WERI-Rb-1 (cell line): ENCODE measurements around the gene PRC1.
A peak's percentile ranks its signal among the peaks of the same experiment; 100 is the strongest.

ENCODE experiments used
- DNase-seq: peaks from one replicate; pipeline ENCODE4 v3.0.0-alpha.2; 2020
- H3K27ac ChIP-seq: fragments of 250-450 bp; sonication (Bioruptor Pico); 2 replicates; pipeline ENCODE4 v1.5.1; 2020; ENCODE audit warnings: mild to moderate bottlenecking, moderate library complexity
- H3K27me3 ChIP-seq: fragments of 250-450 bp; sonication (Bioruptor Pico); 2 replicates; pipeline ENCODE4 v1.5.1; 2021; ENCODE audit warnings: mild to moderate bottlenecking, low read depth, moderate library complexity; ENCODE audit not compliant: insufficient read depth, severe bottlenecking
- H3K36me3 ChIP-seq: fragments of 250-450 bp; sonication (Bioruptor Pico); 2 replicates; pipeline ENCODE4 v1.5.1; 2020; ENCODE audit warnings: mild to moderate bottlenecking, moderate library complexity
- H3K4me3 ChIP-seq: 2 replicates; pipeline ENCODE4 v1.5.1; 2011; ENCODE audit warnings: low read depth, mild to moderate bottlenecking, control low read depth, low read length
- H3K9me3 ChIP-seq: fragments of 250-450 bp; sonication (Bioruptor Pico); 2 replicates; pipeline ENCODE4 v1.5.1; 2021; ENCODE audit warnings: mild to moderate bottlenecking, moderate library complexity; ENCODE audit not compliant: severe bottlenecking
- TF ChIP-seq, protein P1 (sequence below): IDR thresholded peaks from 2 replicates; pipeline ENCODE4 v1.5.1; 2011; ENCODE audit warnings: low read depth, mild to moderate bottlenecking, control low read depth, inconsistent platforms, low read length

PRC1 gene

DNA sequence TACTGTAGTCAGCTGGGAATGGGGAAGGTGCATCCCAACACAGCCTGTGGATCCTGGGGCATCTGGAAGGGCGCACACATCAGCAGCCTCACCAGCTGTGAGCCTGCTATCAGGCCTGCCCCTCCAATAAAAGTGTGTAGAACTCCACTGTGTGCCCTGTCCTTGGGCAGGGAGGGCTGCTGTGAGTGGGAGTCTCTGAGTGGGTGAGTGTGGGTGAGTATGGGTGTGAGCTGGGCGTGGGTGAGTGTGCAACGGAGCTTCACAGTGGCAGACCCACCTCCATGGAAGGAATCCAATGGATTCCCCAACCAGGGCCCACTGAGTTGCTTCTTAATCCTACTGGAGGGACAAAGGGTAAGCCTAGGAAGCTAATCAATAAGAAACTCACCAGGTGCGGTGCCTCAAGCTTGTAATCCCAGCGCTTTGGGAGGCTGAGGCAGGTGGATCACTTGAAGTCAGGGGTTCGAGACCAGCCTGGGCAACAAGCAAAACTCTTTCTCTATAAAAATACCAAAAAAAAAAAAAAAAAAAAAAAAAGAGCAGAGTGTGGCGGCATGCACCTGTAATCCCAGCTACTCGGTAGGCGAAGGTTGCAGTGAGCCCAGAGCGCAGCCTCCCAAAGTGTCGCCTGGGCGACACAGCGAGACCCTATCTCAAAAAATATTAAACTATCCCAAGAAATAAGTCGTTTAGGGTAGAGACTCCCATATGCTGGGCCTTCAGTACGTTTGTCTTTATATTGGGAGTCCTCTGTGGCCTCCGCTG is 40.2 kb downstream of the PRC1 start:
- Histone ChIP-seq H3K27me3 (no peaks in the 10 kb centered on the region), H3K27ac (peak overlapping the region; percentile 97), H3K9me3 (no peaks in the 10 kb centered on the region), H3K4me3 (no peak overlapping the region; the same call in 1 of the 2 replicates), H3K36me3 (peaks cover 41% of the 10 kb centered on the region)
- no peak for DNase-seq
- TF ChIP-seq, protein P1, sequence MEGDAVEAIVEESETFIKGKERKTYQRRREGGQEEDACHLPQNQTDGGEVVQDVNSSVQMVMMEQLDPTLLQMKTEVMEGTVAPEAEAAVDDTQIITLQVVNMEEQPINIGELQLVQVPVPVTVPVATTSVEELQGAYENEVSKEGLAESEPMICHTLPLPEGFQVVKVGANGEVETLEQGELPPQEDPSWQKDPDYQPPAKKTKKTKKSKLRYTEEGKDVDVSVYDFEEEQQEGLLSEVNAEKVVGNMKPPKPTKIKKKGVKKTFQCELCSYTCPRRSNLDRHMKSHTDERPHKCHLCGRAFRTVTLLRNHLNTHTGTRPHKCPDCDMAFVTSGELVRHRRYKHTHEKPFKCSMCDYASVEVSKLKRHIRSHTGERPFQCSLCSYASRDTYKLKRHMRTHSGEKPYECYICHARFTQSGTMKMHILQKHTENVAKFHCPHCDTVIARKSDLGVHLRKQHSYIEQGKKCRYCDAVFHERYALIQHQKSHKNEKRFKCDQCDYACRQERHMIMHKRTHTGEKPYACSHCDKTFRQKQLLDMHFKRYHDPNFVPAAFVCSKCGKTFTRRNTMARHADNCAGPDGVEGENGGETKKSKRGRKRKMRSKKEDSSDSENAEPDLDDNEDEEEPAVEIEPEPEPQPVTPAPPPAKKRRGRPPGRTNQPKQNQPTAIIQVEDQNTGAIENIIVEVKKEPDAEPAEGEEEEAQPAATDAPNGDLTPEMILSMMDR, result no peak

DNA sequence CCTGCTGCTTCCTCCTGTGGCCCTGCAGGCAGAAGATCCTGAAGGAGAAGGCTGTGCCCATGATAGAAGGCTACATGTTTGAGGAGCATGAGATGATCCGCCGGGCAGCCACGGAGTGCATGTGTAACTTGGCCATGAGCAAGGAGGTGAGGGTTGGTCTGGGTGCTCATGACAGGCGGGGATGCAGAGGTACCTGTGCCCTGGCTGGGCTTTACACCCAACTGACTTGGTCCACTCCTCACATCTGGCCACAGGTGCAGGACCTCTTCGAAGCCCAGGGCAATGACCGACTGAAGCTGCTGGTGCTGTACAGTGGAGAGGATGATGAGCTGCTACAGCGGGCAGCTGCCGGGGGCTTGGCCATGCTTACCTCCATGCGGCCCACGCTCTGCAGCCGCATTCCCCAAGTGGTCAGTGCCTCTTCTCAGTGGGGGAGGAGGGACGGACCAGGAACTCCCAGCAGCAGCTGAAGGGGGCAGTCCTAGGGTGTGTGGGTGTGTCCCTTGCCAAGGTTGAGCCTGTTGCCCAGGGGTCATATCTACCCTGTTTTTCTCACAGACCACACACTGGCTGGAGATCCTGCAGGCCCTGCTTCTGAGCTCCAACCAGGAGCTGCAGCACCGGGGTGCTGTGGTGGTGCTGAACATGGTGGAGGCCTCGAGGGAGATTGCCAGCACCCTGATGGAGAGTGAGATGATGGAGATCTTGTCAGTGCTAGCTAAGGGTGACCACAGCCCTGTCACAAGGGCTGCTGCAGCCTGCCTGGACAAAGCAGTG is 41.2 kb downstream of the PRC1 start:
- no peak overlapping the region for H3K27ac ChIP-seq
- DNase-seq, result no peak
- no peaks in the 10 kb centered on the region for H3K27me3 ChIP-seq
- TF ChIP-seq, protein P1, result no peak
- no peak overlapping the region for H3K4me3 ChIP-seq
- H3K9me3 ChIP-seq, result no peaks in the 10 kb centered on the region
- H3K36me3 ChIP-seq, result peaks cover 44% of the 10 kb centered on the region

DNA sequence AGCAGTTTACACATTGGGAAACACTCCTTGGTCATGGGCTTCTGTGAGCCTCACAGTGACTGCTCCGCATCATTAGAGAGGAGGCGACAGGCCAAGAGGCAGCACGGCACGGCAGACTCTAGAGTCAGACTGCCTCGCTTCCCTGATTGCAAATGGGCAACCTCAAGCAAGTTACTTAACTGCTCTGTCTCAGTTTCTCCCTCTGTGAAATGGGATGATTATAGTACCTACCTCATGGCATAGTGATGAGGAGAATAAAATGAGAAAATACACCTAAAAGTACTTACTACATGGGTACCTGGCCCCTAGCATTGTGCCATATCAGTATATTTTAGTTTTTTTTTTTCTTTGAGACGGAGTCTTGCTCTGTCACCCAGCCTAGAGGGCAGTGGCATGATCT is 43.7 kb downstream of the PRC1 start:
- no peak overlapping the region for H3K27ac ChIP-seq
- DNase-seq, result no peak
- peaks cover 49% of the 10 kb centered on the region for H3K36me3 ChIP-seq
- no peaks in the 10 kb centered on the region for H3K9me3 ChIP-seq
- TF ChIP-seq, protein P1, result no peak
- H3K4me3 ChIP-seq, result no peak overlapping the region
- H3K27me3 ChIP-seq, result no peaks in the 10 kb centered on the region

DNA sequence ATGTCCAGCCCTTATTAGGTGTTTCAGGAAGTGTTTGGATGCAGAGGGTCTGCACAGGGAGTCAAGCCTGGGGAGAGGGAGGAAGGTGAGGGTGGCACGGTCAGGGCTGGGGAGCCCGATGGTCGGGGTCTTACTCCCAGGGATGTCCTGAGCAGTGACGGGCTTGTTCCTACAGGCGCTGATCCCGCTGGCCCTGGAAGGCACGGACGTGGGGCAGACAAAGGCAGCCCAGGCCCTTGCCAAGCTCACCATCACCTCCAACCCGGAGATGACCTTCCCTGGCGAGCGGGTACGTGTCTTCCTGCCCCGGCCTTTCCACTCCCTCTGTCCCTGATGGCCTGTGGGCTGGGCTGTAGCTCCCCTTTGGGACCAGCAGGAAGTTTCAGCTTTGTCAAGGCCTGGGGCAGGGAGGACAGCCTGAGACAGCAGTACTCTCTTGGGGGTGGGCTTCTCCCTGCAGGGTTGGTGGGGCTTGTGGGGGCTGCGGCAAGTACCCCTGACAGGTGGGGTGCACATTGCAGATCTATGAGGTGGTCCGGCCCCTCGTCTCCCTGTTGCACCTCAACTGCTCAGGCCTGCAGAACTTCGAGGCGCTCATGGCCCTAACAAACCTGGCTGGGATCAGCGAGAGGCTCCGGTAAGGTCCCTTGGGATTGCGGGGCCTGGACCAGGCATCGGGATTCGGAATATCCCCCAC is 44.2 kb downstream of the PRC1 start:
- no peak for DNase-seq
- Histone ChIP-seq H3K36me3 (peaks cover 55% of the 10 kb centered on the region), H3K4me3 (no peak overlapping the region), H3K27ac (no peak overlapping the region), H3K9me3 (no peaks in the 10 kb centered on the region), H3K27me3 (no peaks in the 10 kb centered on the region)
- TF ChIP-seq, protein P1, result no peak

DNA sequence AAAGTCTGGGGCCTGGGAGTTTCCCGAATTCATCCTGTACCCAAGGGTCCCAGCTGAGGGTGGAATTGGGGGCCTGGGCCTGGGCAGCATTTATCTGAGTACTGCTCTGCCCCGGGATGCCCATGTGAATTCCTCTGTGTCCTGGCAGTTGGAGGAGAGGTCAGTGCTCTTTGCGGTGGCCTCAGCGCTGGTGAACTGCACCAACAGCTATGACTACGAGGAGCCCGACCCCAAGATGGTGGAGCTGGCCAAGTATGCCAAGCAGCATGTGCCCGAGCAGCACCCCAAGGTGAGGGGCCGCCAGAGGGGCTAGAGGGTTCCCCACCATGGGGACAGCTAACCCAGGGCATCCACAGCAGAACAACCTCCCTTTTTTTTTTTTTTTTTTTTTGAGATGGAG is 45.8 kb downstream of the PRC1 start:
- Histone ChIP-seq H3K4me3 (no peak overlapping the region), H3K27ac (no peak overlapping the region), H3K36me3 (peaks cover 57% of the 10 kb centered on the region), H3K9me3 (no peaks in the 10 kb centered on the region), H3K27me3 (no peaks in the 10 kb centered on the region)
- TF ChIP-seq, protein P1, result no peak
- no peak for DNase-seq
